ENCODE measurements around the gene TPTE.
"Not testable (repeated sequence)": the region's sequence is repeated elsewhere in the genome, so short reads cannot be mapped to it uniquely, and the experiment has no call there.

Gene TPTE

DNA sequence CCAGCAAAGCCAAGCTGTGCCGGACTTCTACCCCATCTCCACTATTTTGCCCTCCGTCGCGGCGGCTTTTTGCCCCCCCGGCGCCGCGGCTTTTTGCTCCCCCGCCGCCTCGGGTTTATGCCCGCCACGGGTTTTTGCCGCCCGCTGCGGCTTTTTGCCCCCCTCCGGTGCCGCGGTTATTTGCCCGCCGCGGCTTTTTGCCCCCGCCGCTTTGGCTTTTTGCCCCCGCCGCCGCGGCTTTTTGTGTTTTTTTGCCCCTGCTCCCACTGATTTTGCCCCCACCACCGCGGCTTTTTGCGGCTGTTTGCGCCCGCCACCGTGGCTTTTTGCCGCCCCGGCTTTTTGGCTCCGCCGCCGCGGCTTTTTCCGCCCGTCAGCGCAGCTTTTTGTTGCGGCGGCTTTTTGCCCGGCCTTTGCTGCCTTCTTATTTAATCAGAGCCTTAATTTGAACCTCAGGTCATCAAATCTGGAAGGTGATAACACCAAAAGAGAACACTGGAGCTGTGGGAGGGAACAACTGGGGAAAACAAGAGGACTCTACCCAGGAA is 106.0 kb downstream of the TPTE start:
- H3K4me3 ChIP-seq (ENCODE audit: low read depth, low read length), result no peak overlapping the region
- no peaks in the 10 kb centered on the region for H3K4me1 ChIP-seq (ENCODE audit: control insufficient read depth, insufficient read depth, low read length)
- TF ChIP-seq ZNF223 (tag by site-specific recombination; IDR thresholded peaks at IDR 0.05), result no peak
- POLR2A ChIA-PET, result no interaction called here
- no peak overlapping the region for H3K27ac ChIP-seq (ENCODE audit: extremely low read depth, low read depth, low read length)
- H3K36me3 ChIP-seq (ENCODE audit: control insufficient read depth in 2 of 2, insufficient read depth in 1 of 2, low read length in 2 of 2), result no peaks in the 10 kb centered on the region
- H3K9me3 ChIP-seq (ENCODE audit: control insufficient read depth, insufficient read depth, low read depth, low read length), result no peaks in the 10 kb centered on the region
- CTCF ChIA-PET, result no interaction called here

DNA sequence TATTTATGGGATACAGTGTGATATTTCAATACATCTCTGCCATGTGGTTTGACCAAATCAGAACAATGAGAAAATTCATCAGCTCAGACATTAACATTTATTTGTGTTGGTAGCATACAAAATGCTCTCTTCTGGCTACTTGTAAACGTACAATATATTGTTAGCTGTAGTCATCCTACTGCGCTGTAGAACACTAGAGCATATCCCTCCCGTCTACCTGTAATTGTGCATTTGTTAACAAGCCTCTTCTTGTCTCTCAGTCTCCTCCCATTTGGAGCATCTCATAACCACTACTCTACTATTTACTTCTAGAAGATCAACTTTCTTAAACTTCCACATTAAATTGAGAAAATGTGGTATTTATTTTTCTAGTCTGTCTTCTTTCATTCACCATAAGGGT is 107.9 kb downstream of the TPTE start:
- H3K9me3 ChIP-seq (ENCODE audit: control insufficient read depth, insufficient read depth, low read depth, low read length); H3K4me1 ChIP-seq (ENCODE audit: control insufficient read depth, insufficient read depth, low read length); CTCF ChIA-PET; H3K36me3 ChIP-seq (ENCODE audit: control insufficient read depth in 2 of 2, insufficient read depth in 1 of 2, low read length in 2 of 2); POLR2A ChIA-PET; H3K27ac ChIP-seq (ENCODE audit: extremely low read depth, low read depth, low read length); H3K4me3 ChIP-seq (ENCODE audit: low read depth, low read length): not testable (repeated sequence)

DNA sequence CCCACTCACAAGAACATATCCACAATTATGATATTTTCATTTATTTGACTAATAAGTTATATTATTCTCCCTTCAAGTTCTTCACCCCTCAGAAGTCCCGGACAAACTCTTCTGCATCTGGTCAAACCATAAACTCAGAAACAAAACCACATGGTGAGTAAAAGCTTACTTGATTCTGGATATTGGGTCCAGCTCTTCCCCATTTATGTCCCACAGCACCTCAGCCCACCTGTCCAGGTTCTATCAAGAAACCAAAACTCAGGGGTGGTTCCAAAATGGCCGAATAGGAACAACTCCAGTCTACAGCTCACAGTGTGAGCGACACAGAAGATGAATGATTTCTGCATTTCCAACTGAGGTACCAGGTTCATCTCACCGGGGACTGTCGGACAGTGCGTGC is 109.4 kb downstream of the TPTE start:
- CTCF ChIA-PET; H3K4me3 ChIP-seq (ENCODE audit: low read depth, low read length); POLR2A ChIA-PET; H3K36me3 ChIP-seq (ENCODE audit: control insufficient read depth in 2 of 2, insufficient read depth in 1 of 2, low read length in 2 of 2); H3K27ac ChIP-seq (ENCODE audit: extremely low read depth, low read depth, low read length); H3K4me1 ChIP-seq (ENCODE audit: control insufficient read depth, insufficient read depth, low read length); H3K9me3 ChIP-seq (ENCODE audit: control insufficient read depth, insufficient read depth, low read depth, low read length): not testable (repeated sequence)

DNA sequence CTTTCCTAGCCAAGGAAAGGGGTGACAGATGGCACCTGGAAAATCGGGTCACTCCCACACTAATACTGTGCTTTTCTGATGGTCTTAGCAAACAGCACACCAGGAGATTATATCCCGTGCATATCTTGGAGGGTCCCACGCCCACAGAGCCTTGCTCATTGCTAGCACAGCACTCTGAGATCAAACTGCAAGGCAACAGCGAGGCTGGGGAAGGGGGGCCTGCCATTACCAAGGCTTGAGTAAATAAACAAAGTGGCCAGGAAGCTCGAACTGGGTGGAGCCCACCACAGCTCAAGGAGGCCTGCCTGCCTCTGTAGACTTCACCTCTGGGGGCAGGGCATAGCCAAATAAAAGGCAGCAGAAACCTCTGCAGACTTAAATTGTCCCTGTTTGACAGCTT is 109.9 kb downstream of the TPTE start:
- CTCF ChIA-PET, result not testable (repeated sequence)

DNA sequence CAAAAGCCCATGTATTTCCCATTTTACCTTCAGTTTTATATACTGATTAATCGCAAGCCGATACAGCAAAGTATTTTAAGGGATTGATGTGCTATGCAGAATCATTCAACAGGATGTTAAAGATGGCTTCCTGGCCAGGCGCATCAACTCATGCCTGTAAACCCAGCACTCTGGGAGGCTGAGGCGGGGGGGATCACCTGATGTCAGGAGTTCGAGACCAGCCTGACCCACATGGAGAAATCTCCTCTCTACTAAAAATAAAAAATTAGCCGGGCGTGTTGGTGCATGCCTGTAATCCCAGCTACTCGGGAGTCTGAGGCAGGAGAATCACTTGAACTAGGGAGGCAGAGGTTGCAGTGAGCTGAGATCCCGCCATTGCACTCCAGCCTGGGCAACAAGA is 116.8 kb downstream of the TPTE start:
- H3K4me1 ChIP-seq (ENCODE audit: control insufficient read depth, insufficient read depth, low read length); POLR2A ChIA-PET; H3K4me3 ChIP-seq (ENCODE audit: low read depth, low read length); H3K9me3 ChIP-seq (ENCODE audit: control insufficient read depth, insufficient read depth, low read depth, low read length); CTCF ChIA-PET; H3K27ac ChIP-seq (ENCODE audit: extremely low read depth, low read depth, low read length); H3K36me3 ChIP-seq (ENCODE audit: control insufficient read depth in 2 of 2, insufficient read depth in 1 of 2, low read length in 2 of 2): not testable (repeated sequence)

More for the DNA sequence above, 109.9 kb downstream of the TPTE start:
- H3K4me1 ChIP-seq (ENCODE audit: control insufficient read depth, insufficient read depth, low read length); POLR2A ChIA-PET; H3K9me3 ChIP-seq (ENCODE audit: control insufficient read depth, insufficient read depth, low read depth, low read length); H3K36me3 ChIP-seq (ENCODE audit: control insufficient read depth in 2 of 2, insufficient read depth in 1 of 2, low read length in 2 of 2); H3K27ac ChIP-seq (ENCODE audit: extremely low read depth, low read depth, low read length); H3K4me3 ChIP-seq (ENCODE audit: low read depth, low read length): not testable (repeated sequence)

DNA sequence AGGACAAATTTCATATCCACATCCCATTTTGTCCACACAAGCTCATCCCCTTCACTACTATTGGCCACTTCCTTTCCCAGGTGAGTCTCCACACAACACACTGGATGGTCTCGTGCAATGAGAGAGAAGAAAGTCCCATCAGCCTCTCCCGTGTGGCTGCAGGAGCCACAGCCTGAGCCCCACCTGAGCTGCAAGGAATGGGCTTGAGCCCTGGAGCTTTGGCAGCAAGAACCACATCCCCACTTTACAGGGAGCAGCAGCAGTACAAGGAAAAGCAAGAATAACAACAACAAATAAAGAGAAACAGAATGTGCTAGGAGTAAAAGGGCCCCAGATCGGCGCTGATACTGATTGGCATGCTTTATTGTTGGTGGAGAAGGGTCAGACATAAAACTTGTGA is 117.7 kb downstream of the TPTE start:
- CTCF ChIA-PET, result no interaction called here

DNA sequence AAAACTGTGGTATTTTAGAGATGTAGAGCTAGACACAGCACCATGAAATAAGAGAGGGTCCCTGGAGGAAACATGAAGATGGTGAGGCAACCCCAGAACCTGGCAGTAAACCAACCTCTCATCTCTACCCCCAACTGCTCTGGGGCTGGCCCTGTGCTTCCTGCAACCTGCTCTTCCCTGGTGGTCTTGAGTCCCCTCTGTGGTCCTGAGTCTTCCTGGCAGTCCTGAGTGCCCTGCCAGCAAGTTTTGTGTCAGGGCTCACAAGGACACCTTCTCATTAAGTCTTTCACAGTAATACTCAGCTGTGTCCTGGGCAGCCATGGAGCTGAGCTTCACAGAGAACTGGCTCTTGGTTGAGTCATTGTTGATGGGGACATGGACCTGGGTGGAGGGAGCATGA is 118.4 kb downstream of the TPTE start:
- H3K9me3 ChIP-seq (ENCODE audit: control insufficient read depth, insufficient read depth, low read depth, low read length); CTCF ChIA-PET; H3K36me3 ChIP-seq (ENCODE audit: control insufficient read depth in 2 of 2, insufficient read depth in 1 of 2, low read length in 2 of 2); H3K4me3 ChIP-seq (ENCODE audit: low read depth, low read length); POLR2A ChIA-PET; H3K4me1 ChIP-seq (ENCODE audit: control insufficient read depth, insufficient read depth, low read length); H3K27ac ChIP-seq (ENCODE audit: extremely low read depth, low read depth, low read length): not testable (repeated sequence)

More for the DNA sequence above, 117.7 kb downstream of the TPTE start:
- POLR2A ChIA-PET, result no interaction called here
- no peak overlapping the region for H3K27ac ChIP-seq (ENCODE audit: extremely low read depth, low read depth, low read length)
- TF ChIP-seq ZNF354C (tag by site-specific recombination; IDR thresholded peaks at IDR 0.05; ENCODE audit: borderline replicate concordance, low read depth), result no peak
- no peaks in the 10 kb centered on the region for H3K36me3 ChIP-seq (ENCODE audit: control insufficient read depth in 2 of 2, insufficient read depth in 1 of 2, low read length in 2 of 2)
- H3K4me1 ChIP-seq (ENCODE audit: control insufficient read depth, insufficient read depth, low read length), result no peaks in the 10 kb centered on the region
- H3K4me3 ChIP-seq (ENCODE audit: low read depth, low read length), result no peak overlapping the region
- H3K9me3 ChIP-seq (ENCODE audit: control insufficient read depth, insufficient read depth, low read depth, low read length), result no peaks in the 10 kb centered on the region; the same call in 1 of the 2 replicates

DNA sequence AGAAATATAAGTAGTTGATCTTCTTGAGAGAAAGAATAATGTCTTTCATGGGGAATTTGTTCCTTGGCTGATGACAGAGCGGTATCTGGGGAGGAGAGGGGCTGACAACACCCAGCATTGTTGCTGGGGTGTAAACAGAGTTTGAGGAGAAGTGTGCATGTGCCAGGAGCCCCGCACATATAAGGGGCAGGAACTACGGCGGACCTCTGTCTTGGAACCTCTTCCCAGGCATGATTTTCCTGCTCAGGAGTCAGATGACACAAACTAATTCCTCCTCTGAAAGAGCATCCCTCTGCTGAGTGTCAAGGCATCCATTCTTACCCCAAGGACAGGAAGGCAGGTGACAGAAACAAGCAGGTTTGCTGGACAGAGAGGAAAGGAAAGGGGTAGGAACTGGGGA is 119.1 kb downstream of the TPTE start:
- CTCF ChIA-PET, result no interaction called here
- POLR2A ChIA-PET, result no interaction called here
- H3K36me3 ChIP-seq (ENCODE audit: control insufficient read depth in 2 of 2, insufficient read depth in 1 of 2, low read length in 2 of 2), result no peaks in the 10 kb centered on the region
- no peaks in the 10 kb centered on the region; the same call in 1 of the 2 replicates for H3K9me3 ChIP-seq (ENCODE audit: control insufficient read depth, insufficient read depth, low read depth, low read length)
- no peak overlapping the region for H3K27ac ChIP-seq (ENCODE audit: extremely low read depth, low read depth, low read length)
- H3K4me1 ChIP-seq (ENCODE audit: control insufficient read depth, insufficient read depth, low read length), result no peaks in the 10 kb centered on the region
- H3K4me3 ChIP-seq (ENCODE audit: low read depth, low read length), result no peak overlapping the region
- TF ChIP-seq ZNF350 (tag by site-specific recombination; IDR thresholded peaks at IDR 0.05), result no peak
- TF ChIP-seq ZNF792 (tag by site-specific recombination; IDR thresholded peaks at IDR 0.05), result no peak
- TF ChIP-seq GLI4 (tag by site-specific recombination; IDR thresholded peaks at IDR 0.05), result no peak
- TF ChIP-seq KLF7 (tag by site-specific recombination; IDR thresholded peaks at IDR 0.05; ENCODE audit: borderline replicate concordance), result no peak
- TF ChIP-seq ZNF558 (tag by site-specific recombination; IDR thresholded peaks at IDR 0.05), result no peak
- TF ChIP-seq SALL2 (tag by site-specific recombination; IDR thresholded peaks at IDR 0.05; ENCODE audit: borderline replicate concordance), result no peak
- TF ChIP-seq ZNF175 (tag by site-specific recombination; IDR thresholded peaks at IDR 0.05), result no peak
- TF ChIP-seq ZNF670 (tag by site-specific recombination; IDR thresholded peaks at IDR 0.05; ENCODE audit: low read depth), result no peak
- TF ChIP-seq, protein P1, sequence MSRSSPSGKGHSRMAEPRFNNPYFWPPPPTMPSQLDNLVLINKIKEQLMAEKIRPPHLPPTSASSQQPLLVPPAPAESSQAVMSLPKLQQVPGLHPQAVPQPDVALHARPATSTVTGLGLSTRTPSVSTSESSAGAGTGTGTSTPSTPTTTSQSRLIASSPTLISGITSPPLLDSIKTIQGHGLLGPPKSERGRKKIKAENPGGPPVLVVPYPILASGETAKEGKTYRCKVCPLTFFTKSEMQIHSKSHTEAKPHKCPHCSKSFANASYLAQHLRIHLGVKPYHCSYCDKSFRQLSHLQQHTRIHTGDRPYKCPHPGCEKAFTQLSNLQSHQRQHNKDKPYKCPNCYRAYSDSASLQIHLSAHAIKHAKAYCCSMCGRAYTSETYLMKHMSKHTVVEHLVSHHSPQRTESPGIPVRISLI (tag by site-specific recombination; IDR thresholded peaks at IDR 0.05), result no peak
- no peak for TF ChIP-seq ZNF133 (tag by site-specific recombination; IDR thresholded peaks at IDR 0.05)
- TF ChIP-seq ZNF776 (tag by site-specific recombination; IDR thresholded peaks at IDR 0.05; ENCODE audit: borderline replicate concordance), result no peak
- no peak for TF ChIP-seq ZFHX2 (tag by site-specific recombination; conservative IDR thresholded peaks at IDR 0.05)
- TF ChIP-seq MYNN (tag by site-specific recombination; IDR thresholded peaks at IDR 0.05; ENCODE audit: borderline replicate concordance), result no peak
